Measurements from ENCODE around the gene HNRNPU. TPM values are rescaled to one million over a fixed set of nuclear protein-coding genes. Genes with fewer than 3 reads are reported as not detected.

Gene HNRNPU
- 164 TPM for total RNA-seq

DNA sequence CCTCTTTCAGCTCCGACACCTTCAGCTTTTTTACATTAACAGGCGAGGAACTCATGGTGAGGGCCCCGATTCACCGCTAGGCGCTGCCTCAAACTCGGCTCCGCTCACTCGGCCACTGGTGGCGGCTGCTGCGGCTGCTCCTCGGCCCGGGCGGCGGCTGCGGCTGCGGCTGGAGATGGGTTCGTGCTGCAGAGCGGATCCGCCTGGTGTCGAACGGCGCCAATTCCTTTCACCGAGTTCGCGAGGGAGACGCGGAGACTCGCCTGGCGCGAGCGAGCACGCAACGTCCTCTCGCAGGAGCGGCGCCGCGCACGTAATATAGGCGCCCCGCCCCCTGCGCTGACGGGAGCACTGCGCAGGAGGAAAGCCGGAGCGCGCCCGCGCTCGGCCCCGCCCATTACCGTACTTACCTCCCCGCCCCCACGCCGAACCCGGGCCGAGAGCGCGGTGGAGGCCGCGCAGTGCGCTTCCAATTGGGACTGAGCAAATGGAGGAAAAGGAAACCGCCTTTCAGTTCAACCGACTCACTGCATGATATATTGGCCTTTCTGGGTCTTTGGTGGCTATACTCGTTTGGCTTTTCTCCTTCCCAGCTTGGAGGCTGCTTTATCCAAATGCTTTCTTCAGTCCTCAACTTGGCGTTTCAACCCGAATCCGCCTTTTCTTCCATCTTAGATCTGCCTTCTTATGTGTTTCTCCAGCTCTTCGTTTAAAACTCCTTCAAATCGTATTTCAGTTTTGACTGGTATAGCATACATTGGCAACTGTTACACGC, at the start of gene HNRNPU:
Gene HNRNPU (minus strand): TSS at position 291 of the 775 bp plus-strand sequence. CDS start 236 bp downstream, at position 55.
- peak; percentile 94 for ATAC-seq

- ATAC-seq, result no peak
These were observed 49.5 kb upstream of the HNRNPU start for GRCh38 chr1:244913806-244914205.

DNA sequence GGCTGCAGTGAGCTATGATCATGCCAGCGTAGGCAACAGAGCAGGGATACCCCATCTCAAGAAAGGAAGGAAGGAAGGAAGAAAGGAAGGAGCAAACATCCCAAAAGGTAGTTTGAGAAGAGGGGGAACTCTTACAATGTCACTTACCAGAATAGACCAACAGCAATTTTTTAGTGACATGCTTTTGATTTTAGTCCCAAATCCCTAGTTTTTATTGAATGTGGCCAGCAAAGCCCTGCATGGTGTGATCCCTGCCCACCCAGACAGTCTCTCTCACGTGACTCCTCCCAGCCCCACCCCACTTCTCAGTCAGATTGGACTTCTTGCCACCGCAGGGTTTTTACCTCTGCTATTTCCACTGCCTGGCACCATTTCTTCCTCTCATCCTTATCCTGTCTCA, 39.8 kb upstream of the HNRNPU start:
- ATAC-seq, result no peak

DNA sequence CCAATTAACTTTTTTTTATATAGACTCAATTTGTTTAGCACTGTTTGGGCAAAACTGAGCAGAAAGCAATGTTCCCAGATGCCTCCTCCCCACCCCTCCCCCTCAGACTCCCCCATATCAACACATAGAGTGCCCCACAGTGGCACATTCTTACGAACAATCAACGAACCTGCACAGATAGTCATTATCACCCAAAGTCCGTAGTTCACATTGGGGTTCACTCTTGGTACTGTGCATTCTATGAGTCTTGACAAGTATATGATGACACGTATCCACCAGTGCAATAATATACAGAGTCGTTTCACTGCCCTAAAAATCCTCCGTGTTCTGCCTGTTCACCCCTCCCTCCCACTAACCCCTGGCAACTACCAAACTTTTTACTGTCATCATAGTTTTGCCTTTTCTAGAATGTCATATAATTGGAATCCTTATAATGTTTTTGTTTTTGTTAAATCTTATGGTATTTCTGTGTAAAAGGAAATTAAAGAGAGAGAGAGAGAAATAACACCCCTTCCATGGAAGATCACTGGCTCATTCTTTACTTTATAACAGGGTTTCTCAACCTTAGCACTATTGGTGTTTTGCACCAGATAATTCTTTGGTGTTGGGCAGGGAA, 37.2 kb upstream of the HNRNPU start:
- no peak for ATAC-seq

GRCh38 chr1:244897476-244898254, 33.3 kb upstream of the HNRNPU start:
- no peak for ATAC-seq

GRCh38 chr1:244896550-244896949, 32.2 kb upstream of the HNRNPU start:
- ATAC-seq, result no peak

DNA sequence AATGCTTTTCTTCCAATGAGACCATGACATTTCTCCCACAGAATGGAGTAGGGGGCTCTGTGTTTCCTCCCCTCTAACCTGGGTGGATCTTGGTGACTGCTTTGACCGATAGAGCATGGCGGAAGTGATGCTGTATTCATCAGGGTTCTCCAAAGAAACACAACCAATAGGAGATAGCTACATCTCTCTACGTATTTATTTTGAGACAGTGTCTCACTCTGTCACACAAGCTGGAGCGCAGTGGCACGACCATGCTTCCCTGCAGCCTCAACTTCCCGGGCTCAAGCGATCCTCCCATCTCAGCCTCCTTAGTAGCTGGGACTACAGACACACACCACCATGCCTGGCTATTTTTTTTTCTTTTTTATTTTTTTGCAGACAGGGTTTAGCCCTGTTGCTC, 29.5 kb upstream of the HNRNPU start:
- no peak for ATAC-seq

DNA sequence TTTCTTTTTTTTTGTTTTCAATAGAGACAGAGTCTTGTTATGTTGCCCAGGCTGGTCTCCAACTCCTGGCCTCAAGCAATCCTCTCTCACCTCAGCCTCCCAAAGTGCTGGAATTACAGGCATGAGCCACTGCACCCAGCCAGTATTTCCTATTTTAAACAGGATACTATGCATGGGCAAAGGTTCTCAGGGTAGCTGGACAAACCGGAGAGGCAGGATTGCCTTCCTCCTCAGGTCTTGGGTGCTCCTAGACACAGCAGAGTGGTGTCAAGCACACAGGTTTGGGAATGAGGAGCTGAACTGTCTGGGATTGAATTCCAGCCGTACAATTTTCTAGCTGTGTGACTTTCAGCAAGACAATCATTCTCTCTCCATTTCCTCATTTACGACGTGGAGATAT, 22.9 kb upstream of the HNRNPU start:
- ATAC-seq, result no peak

- ATAC-seq, result no peak
These were observed 17.4 kb upstream of the HNRNPU start for GRCh38 chr1:244881552-244882280.

DNA sequence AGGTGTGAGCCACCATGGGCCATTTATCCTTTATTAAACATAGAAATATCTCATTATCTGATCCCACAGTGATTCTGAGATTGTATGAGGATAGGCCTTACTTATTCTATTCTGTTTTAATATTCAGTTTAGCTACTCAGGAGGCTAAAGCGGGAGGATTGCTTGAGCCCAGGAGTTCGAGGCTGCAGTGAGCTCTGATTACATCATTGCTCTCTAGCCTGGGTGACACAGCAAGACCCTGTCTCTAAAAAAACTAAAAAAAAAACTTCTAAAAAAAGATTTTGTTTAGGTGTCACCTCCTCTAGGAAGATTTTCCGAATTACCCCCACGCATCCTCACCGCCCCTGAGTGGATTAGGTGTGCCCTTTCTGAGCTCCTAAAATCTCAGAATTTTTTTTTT, 14.3 kb upstream of the HNRNPU start:
- no peak for ATAC-seq

DNA sequence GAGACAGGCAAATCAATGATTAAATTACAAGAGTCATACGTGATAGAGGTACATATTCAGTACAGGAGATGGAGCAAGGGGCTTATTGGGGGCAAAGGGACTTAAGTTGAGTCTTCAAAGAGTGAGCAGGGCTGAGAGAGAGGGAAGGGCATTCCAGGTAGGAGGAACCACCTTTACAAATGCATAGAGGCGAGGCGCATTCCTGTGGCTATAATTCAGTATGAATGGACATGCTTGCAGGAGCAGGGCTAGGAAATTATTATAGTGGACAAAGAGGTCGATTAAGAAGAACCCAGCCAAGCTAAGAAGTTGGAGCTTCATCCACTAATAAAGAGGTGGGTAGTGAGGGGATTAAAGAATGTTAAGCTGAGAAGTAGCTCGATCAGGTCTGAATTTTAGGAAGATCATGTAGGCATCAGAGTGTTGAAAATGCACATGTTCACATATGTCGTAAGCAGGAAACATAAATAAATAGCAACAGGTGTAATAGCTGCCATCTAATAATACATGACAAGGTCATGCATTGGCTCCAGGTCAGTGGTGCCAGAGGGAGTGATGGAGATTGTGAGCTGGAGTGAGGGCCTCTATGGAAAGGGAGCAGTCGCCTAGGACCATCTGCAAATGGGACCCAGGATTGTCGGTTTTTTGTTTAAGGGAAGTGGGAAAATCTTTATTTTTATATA, 12.0 kb upstream of the HNRNPU start:
- no peak for ATAC-seq

DNA sequence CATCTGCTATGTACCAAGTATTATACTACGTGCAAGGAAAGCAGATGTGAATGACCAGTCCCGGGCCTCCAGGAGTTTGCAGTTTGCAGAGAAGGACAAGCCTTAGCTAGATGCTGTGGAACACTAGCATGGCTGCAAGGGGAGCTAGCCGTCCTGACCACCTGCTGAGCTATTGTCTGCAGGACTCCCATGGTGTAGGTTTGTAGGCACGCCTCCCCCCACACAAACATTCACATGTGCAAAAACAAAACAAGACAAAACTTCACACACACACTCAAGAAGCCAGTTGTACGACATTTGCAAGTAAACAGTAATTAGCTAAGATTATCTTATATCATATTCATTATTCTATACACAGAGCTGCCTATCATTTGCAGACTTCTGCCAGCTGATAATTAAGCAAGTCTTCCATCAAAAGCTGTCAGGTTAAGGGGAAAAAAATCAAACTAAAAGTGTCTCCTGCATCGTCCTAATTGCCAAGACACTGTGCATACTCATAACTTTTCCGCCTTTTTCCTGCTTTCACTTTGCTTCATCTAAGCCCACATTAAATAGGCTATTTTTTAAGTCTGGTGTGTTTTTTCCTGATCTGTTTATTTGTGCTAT, 10.7 kb upstream of the HNRNPU start:
- ATAC-seq, result no peak

DNA sequence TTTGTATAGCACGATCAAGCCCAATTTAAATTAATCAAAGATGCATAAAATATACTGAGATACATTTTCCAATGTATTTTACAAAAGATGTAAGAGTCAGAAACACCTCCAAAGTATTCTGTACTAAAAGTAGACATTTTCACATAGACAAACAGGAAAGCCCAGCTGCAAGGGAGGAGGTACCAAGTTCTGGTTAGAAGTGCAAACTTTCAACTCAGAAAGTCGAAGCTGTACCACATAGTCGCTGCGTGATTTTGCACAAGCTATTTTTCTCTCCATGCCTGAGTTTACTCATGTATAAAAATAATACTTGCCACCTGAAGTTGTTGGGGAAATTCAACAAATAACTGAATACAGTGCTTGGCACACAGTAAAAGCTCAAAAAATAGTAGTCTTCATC, 5.6 kb upstream of the HNRNPU start:
- no peak for ATAC-seq

- no peak for ATAC-seq
These were observed 5.1 kb upstream of the HNRNPU start for GRCh38 chr1:244869364-244869827.

DNA sequence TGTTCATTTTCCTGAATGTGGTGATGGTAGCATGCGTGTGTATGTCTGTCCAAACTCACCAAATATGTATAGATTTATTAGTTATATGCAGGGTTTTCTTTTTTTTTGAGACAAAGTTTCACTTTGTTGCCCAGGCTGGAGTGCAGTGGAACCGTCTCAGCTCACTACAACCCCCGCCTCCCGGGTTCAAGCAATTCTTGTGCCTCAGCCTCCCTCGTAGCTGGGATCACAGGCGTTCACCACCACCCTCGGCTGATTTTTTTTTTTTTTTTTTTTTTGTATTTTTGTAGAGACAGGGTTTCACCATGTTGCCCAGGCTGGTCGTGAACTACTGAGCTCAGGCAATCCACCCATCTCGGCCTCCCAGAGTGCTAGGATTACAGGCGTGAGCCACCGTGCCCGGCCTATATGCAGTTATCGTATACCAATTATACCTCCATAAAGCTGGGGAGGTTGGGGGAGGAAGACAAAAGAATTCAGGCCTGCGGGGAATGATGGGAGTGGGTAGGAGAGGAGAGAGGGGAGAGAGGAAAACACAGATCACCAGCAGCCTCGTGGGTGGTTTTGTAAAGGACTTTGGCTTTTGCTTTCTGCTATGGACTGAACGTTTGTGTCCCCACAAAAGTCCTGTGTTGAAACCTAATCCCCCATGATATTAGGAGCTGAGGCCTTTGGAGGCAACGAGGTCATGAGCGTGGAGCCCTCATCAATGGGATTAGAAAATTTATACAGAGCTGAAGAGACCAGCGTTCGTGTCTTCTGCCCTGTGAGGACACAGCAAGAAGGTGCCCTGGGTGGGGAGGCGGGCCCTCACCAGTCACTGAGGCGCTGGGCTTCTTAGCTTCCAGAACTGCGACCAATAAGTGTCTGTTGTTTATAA, 4.4 kb upstream of the HNRNPU start:
- ATAC-seq, result no peak

- no peak for ATAC-seq
These were observed 2.0 kb upstream of the HNRNPU start for GRCh38 chr1:244866355-244866754.

DNA sequence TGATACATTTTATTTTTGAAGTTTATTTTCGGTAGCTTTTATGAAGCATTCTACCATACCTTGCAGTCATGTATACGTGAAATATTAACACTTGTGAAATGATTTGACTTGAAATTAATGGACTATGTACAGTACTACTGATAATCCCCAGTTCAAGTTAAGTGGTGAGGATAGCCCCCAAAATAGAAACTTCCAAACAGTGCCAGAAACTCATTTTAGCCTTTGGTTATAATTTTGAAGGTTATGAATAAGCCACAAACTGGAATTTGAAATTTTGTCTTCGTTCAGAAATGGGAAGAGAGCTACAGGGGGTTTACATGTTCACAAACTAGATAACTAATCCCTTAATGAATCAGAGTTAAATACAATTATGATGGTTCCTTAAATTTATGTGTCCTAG, 1.5 kb upstream of the HNRNPU start:
- no peak for ATAC-seq

DNA sequence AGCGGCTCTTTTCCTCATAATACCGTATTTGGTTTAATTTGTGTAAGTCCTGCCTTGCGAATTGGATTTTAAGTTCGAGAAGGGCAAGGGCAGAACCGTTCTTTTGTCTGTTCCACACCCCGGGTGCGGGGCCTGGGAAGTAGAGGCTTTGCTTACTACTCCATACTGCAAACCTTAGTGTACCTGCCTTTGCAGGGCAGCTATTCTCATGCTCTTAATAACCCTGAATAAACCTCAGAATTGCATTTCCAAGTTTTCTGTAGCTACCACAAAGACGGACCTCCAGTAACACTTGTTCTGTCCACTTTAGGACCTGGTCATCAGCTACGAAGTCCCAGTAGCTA, 657 bp upstream of the HNRNPU start:
- ATAC-seq, result no peak

DNA sequence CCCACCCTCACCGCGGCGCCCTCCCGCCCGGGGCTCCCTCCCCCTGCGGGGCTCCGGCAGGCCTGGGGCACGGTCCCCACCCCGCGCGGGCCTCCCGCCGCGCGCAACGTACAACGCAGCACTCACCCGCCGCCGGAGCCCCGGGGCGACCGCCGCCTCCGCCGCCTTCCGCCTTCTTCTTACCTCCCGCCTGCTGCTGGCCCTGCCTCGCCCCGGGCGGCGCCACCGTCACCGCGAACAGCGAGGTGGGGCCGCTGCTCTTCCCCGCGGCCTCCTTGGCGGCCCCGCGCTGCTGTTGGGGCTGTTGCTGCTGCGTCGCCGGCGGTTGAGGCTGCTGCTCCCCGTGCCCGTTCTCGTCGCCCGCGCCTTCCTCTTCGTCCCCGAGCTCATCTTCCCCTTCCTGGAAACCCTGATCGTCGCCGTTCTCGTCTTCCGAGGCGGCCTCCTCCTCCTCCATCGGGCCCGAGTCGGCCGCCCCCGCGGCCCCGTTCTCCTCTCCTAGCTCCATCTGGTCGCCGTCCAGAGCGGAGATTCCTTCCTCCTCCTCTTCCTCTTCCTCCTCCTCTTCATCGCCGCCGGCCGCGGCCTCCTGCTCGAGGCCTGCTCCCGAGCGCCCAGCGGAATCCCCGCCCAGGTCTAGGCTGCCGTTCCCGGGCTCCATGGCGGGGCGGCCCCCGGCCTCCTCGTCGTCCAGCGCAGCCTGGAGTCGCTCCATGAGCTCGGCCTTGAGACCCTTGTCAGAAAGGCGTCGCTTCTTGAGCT, 671 bp downstream of the HNRNPU start:
- ATAC-seq, result peak; percentile 35
